ENCODE measurements around the gene ALDOB.

The ALDOB gene

DNA sequence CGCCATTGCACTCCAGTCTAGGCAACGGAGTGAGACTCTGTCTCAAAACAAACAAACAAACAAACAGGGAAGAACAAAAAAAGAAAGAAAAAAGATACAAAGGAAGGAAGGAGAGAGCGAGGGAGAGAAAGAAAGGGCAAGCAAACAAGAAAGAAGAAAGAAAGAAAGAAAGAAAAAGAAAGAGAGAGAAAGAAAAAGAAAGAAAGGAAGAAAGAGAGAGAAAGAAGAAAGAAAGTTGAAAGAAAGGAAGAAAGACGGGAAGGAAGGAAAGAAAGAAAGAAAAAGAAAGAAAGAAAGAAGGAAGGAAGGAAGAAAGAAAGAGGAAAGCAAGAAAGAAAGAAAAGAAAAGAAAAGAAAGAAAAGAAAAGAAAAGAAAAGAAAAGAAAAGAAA lies 13.1 kb upstream of the ALDOB start:
- Histone ChIP-seq H3K9ac (ENCODE audit: low read depth, low read length, poor library complexity) (no peak overlapping the region), H3K14ac (ENCODE audit: low read length) (no peak overlapping the region), H4K8ac (ENCODE audit: low read depth, low read length) (no peak overlapping the region), H3K79me1 (ENCODE audit: low read depth, low read length) (no peaks in the 10 kb centered on the region), H3K27ac (replicated peaks; ENCODE audit: low read length) (no peak overlapping the region), H3K4me1 (ENCODE audit: control insufficient read depth in 2 of 2, insufficient read depth in 1 of 2, low read depth in 1 of 2, low read length in 2 of 2) (no peaks in the 10 kb centered on the region), H3K4me2 (ENCODE audit: insufficient read depth, low read length, poor library complexity, severe bottlenecking) (no peak overlapping the region), H2AFZ (ENCODE audit: low read length) (no peak overlapping the region), H3K27me3 (ENCODE audit: control insufficient read depth in 3 of 3, insufficient read depth in 3 of 3, low read depth in 1 of 3, low read length in 3 of 3) (peaks cover 0 to 14% (median 0%) of the 10 kb centered on the region in 3 experiments), H2AK5ac (ENCODE audit: low read depth, low read length) (no peak overlapping the region), H3K36me3 (replicated peaks in 1 of 2; ENCODE audit: control insufficient read depth in 2 of 2, insufficient read depth in 2 of 2, low read length in 2 of 2) (no peaks in the 10 kb centered on the region), H2BK120ac (ENCODE audit: low read depth, low read length) (no peak overlapping the region), H2BK12ac (ENCODE audit: low read length) (no peak overlapping the region), H3K9me3 (replicated peaks in 1 of 2; ENCODE audit: control insufficient read depth in 2 of 2, insufficient read depth in 1 of 2, low read depth in 1 of 2, low read length in 2 of 2) (no peaks in the 10 kb centered on the region), H3K23ac (ENCODE audit: low read depth, low read length, poor library complexity) (no peak overlapping the region), H3K4me3 (ENCODE audit: low read length in 2 of 2) (no peak overlapping the region), H4K91ac (ENCODE audit: low read depth, low read length, poor library complexity) (no peak overlapping the region), H2BK15ac (ENCODE audit: low read length) (no peak overlapping the region), H3K18ac (ENCODE audit: low read length) (no peak overlapping the region), H3K4ac (ENCODE audit: low read length) (no peak overlapping the region), H2BK5ac (ENCODE audit: low read length) (no peak overlapping the region)
- DNase-seq (ENCODE audit: low spot score): no peak
- WGBS, 2 donors (ENCODE audit: extremely low coverage in 2 of 2, insufficient read length in 2 of 2, insufficient replicate concordance in 1 of 2): no CpG with 5 or more reads among the region's 4 CpGs

DNA sequence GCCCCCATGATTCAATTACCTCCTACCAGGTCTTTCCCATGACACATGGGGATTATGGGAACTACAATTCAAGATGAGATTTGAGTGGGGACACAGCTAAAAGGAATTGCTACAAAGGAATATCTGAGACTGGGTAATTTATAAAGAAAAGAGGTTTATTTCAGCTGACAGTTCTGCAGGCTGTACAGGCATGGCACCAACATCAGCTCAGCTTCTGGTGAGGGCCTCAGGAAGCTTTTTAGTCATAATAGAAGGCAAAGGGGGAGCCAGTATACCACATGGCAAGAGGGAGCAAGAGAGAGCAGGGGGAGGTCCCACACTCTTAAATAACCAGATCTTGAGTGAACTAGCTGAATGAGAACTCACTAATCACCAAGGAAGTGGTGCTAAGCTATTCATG lies 11.2 kb upstream of the ALDOB start:
- peaks cover 0 to 4% of the 10 kb centered on the region in 2 donors for H3K4me1 ChIP-seq (ENCODE audit: control insufficient read depth in 2 of 2, insufficient read depth in 1 of 2, low read depth in 1 of 2, low read length in 2 of 2)
- H2AK5ac ChIP-seq (ENCODE audit: low read depth, low read length): no peak overlapping the region
- H2BK12ac ChIP-seq (ENCODE audit: low read length): no peak overlapping the region
- no peak overlapping the region for H3K23ac ChIP-seq (ENCODE audit: low read depth, low read length, poor library complexity)
- H4K8ac ChIP-seq (ENCODE audit: low read depth, low read length): no peak overlapping the region
- no peak overlapping the region for H3K27ac ChIP-seq (replicated peaks; ENCODE audit: low read length)
- H3K9me3 ChIP-seq (replicated peaks in 1 of 2; ENCODE audit: control insufficient read depth in 2 of 2, insufficient read depth in 1 of 2, low read depth in 1 of 2, low read length in 2 of 2): no peaks in the 10 kb centered on the region
- H2BK5ac ChIP-seq (ENCODE audit: low read length): no peak overlapping the region
- H3K9ac ChIP-seq (ENCODE audit: low read depth, low read length, poor library complexity): no peak overlapping the region
- H3K4me3 ChIP-seq (ENCODE audit: low read length in 2 of 2): no peak overlapping the region
- no peak overlapping the region for H3K4me2 ChIP-seq (ENCODE audit: insufficient read depth, low read length, poor library complexity, severe bottlenecking)
- peaks cover 0 to 14% (median 0%) of the 10 kb centered on the region in 3 experiments for H3K27me3 ChIP-seq (ENCODE audit: control insufficient read depth in 3 of 3, insufficient read depth in 3 of 3, low read depth in 1 of 3, low read length in 3 of 3)
- no peak overlapping the region for H3K4ac ChIP-seq (ENCODE audit: low read length)
- H2BK120ac ChIP-seq (ENCODE audit: low read depth, low read length): no peak overlapping the region
- no peaks in the 10 kb centered on the region for H3K36me3 ChIP-seq (replicated peaks in 1 of 2; ENCODE audit: control insufficient read depth in 2 of 2, insufficient read depth in 2 of 2, low read length in 2 of 2)
- no peaks in the 10 kb centered on the region for H3K79me1 ChIP-seq (ENCODE audit: low read depth, low read length)
- DNase-seq (ENCODE audit: low spot score): no peak
- H3K18ac ChIP-seq (ENCODE audit: low read length): no peak overlapping the region
- no peak overlapping the region for H2BK15ac ChIP-seq (ENCODE audit: low read length)
- no peak overlapping the region for H3K14ac ChIP-seq (ENCODE audit: low read length)
- H2AFZ ChIP-seq (ENCODE audit: low read length): no peak overlapping the region
- no peak overlapping the region for H4K91ac ChIP-seq (ENCODE audit: low read depth, low read length, poor library complexity)

DNA sequence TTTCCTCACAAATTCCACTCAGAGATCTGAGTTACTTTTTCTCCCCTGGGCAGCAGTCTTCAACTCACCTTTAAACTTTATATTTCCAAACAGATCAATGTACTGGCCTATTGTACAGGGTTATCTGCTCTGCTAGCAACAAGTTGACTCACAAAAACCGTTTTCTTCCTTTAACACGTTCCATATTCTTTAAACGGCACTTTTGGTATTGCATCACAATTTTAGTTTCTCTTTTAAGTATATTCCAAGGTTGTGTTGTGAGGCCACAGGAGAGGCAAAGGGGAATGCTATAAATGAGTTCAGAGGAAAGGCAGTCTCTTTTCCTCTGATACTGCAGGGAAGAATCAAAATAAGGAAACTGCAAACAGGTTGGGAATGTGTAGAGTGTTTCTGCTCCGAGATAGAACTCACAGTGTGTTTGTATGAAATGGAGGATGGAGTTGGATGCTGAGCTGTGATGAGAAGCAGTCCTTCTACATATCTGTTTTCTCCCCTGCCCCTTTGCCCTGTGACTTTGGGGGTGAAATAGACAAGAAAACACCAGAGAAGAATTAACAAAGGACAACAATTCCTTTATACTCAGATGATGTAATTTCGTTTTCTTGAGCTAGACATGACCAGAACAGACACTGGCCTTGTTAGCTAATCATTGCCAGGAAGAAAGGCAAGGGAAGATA lies 9.9 kb upstream of the ALDOB start:
- Histone ChIP-seq H3K9me3 (replicated peaks in 1 of 2; ENCODE audit: control insufficient read depth in 2 of 2, insufficient read depth in 1 of 2, low read depth in 1 of 2, low read length in 2 of 2) (no peaks in the 10 kb centered on the region), H3K27me3 (ENCODE audit: control insufficient read depth in 3 of 3, insufficient read depth in 3 of 3, low read depth in 1 of 3, low read length in 3 of 3) (peaks cover 0 to 14% (median 0%) of the 10 kb centered on the region in 3 experiments), H2BK120ac (ENCODE audit: low read depth, low read length) (no peak overlapping the region), H3K23ac (ENCODE audit: low read depth, low read length, poor library complexity) (no peak overlapping the region), H4K91ac (ENCODE audit: low read depth, low read length, poor library complexity) (no peak overlapping the region), H3K4me3 (ENCODE audit: low read length in 2 of 2) (no peak overlapping the region), H3K9ac (ENCODE audit: low read depth, low read length, poor library complexity) (no peak overlapping the region), H2AK5ac (ENCODE audit: low read depth, low read length) (no peak overlapping the region), H3K4me2 (ENCODE audit: insufficient read depth, low read length, poor library complexity, severe bottlenecking) (no peak overlapping the region), H4K8ac (ENCODE audit: low read depth, low read length) (no peak overlapping the region), H2AFZ (ENCODE audit: low read length) (peak overlapping the region; percentile 39), H2BK12ac (ENCODE audit: low read length) (no peak overlapping the region), H3K4me1 (ENCODE audit: control insufficient read depth in 2 of 2, insufficient read depth in 1 of 2, low read depth in 1 of 2, low read length in 2 of 2) (peaks cover 0 to 4% of the 10 kb centered on the region in 2 donors), H3K4ac (ENCODE audit: low read length) (no peak overlapping the region), H3K18ac (ENCODE audit: low read length) (no peak overlapping the region), H3K36me3 (replicated peaks in 1 of 2; ENCODE audit: control insufficient read depth in 2 of 2, insufficient read depth in 2 of 2, low read length in 2 of 2) (no peaks in the 10 kb centered on the region), H2BK5ac (ENCODE audit: low read length) (no peak overlapping the region), H2BK15ac (ENCODE audit: low read length) (no peak overlapping the region), H3K27ac (replicated peaks; ENCODE audit: low read length) (no peak overlapping the region), H3K14ac (ENCODE audit: low read length) (no peak overlapping the region), H3K79me1 (ENCODE audit: low read depth, low read length) (no peaks in the 10 kb centered on the region)
- no peak for DNase-seq (ENCODE audit: low spot score)
- WGBS, 2 donors (ENCODE audit: extremely low coverage in 2 of 2, insufficient read length in 2 of 2, insufficient replicate concordance in 1 of 2): no CpG with 5 or more reads among the region's 5 CpGs

DNA sequence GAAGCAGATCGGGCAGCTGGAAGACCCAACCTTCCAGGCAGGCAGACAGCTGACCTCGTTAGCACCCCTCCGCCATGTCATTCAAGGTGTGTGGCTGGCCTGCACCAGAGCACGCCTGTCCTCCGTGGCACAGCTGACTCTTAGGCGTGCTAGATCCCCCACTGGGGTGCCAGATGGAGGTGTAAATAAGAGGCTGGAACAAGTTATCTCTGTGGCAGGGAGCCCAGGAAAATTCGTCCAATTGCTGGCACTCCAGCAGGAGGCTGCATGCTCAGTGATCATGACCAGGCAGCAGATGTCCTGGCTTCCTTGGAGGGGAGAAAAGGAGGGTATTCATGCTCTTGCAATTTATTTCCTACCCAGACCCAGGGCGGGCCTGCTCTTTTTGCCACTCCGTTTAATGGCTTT lies 7.8 kb upstream of the ALDOB start:
- no peak overlapping the region for H3K4me2 ChIP-seq (ENCODE audit: insufficient read depth, low read length, poor library complexity, severe bottlenecking)
- no peak overlapping the region for H3K18ac ChIP-seq (ENCODE audit: low read length)
- no peak overlapping the region for H2AK5ac ChIP-seq (ENCODE audit: low read depth, low read length)
- H2BK12ac ChIP-seq (ENCODE audit: low read length): no peak overlapping the region
- no peak overlapping the region for H3K14ac ChIP-seq (ENCODE audit: low read length)
- no peak overlapping the region for H3K23ac ChIP-seq (ENCODE audit: low read depth, low read length, poor library complexity)
- no peak for DNase-seq (ENCODE audit: low spot score)
- H4K8ac ChIP-seq (ENCODE audit: low read depth, low read length): no peak overlapping the region
- H3K4ac ChIP-seq (ENCODE audit: low read length): no peak overlapping the region
- H2BK15ac ChIP-seq (ENCODE audit: low read length): no peak overlapping the region
- no peak overlapping the region for H3K9ac ChIP-seq (ENCODE audit: low read depth, low read length, poor library complexity)
- no peak overlapping the region for H3K27ac ChIP-seq (replicated peaks; ENCODE audit: low read length)
- no peaks in the 10 kb centered on the region for H3K9me3 ChIP-seq (replicated peaks in 1 of 2; ENCODE audit: control insufficient read depth in 2 of 2, insufficient read depth in 1 of 2, low read depth in 1 of 2, low read length in 2 of 2)
- H4K91ac ChIP-seq (ENCODE audit: low read depth, low read length, poor library complexity): no peak overlapping the region
- H2AFZ ChIP-seq (ENCODE audit: low read length): no peak overlapping the region
- no peaks in the 10 kb centered on the region for H3K79me1 ChIP-seq (ENCODE audit: low read depth, low read length)
- H3K4me1 ChIP-seq (ENCODE audit: control insufficient read depth in 2 of 2, insufficient read depth in 1 of 2, low read depth in 1 of 2, low read length in 2 of 2): peaks cover 0 to 4% of the 10 kb centered on the region in 2 donors
- no peaks in the 10 kb centered on the region for H3K36me3 ChIP-seq (replicated peaks in 1 of 2; ENCODE audit: control insufficient read depth in 2 of 2, insufficient read depth in 2 of 2, low read length in 2 of 2)
- H2BK5ac ChIP-seq (ENCODE audit: low read length): no peak overlapping the region
- WGBS, 2 donors (ENCODE audit: extremely low coverage in 2 of 2, insufficient read length in 2 of 2, insufficient replicate concordance in 1 of 2): no CpG with 5 or more reads among the region's 9 CpGs
- no peak overlapping the region for H3K4me3 ChIP-seq (ENCODE audit: low read length in 2 of 2)
- H3K27me3 ChIP-seq (ENCODE audit: control insufficient read depth in 3 of 3, insufficient read depth in 3 of 3, low read depth in 1 of 3, low read length in 3 of 3): peaks cover 0 to 18% (median 0%) of the 10 kb centered on the region in 3 experiments
- H2BK120ac ChIP-seq (ENCODE audit: low read depth, low read length): no peak overlapping the region
